OCI-LY1 (cell line): Measurements from ENCODE around the gene AATK.

Source experiments
- H2AFZ ChIP-seq: fragments of 200-600 bp; sonication (generic), shearing (Covaris generic); 2 replicates; pipeline ENCODE4 v1.6.0; 2014; ENCODE audit warnings: antibody characterized with exemption, mild to moderate bottlenecking, low read length
- H3F3A ChIP-seq: fragments of 200-600 bp; sonication (generic), shearing (Covaris generic); 2 replicates; pipeline ENCODE4 v1.6.0; 2014; ENCODE audit warnings: mild to moderate bottlenecking, antibody characterized with exemption, low read length, moderate library complexity; ENCODE audit not compliant: insufficient read depth
- H3K27ac ChIP-seq: fragments of 200-600 bp; sonication (generic); 2 replicates; pipeline ENCODE4 v1.5.1; 2014; ENCODE audit warnings: low read length, mixed run types, mild to moderate bottlenecking, low read depth; ENCODE audit not compliant: poor library complexity, severe bottlenecking
- H3K27me3 ChIP-seq: fragments of 200-600 bp; sonication (generic); 2 replicates; pipeline ENCODE4 v1.6.0; 2014; ENCODE audit warnings: antibody characterized with exemption, mild to moderate bottlenecking, low read length, moderate library complexity; ENCODE audit not compliant: insufficient read depth
- H3K36me3 ChIP-seq: fragments of 200-600 bp; sonication (generic); 2 replicates; pipeline ENCODE4 v1.6.1; 2014; ENCODE audit warnings: mild to moderate bottlenecking, antibody characterized with exemption, low read length, moderate library complexity, mixed read lengths; ENCODE audit not compliant: insufficient read depth
- H3K4me1 ChIP-seq: fragments of 200-600 bp; sonication (generic); 2 replicates; pipeline ENCODE4 v1.5.1; 2014; ENCODE audit warnings: mild to moderate bottlenecking, low read length, moderate library complexity; ENCODE audit not compliant: insufficient read depth, severe bottlenecking
- H3K4me2 ChIP-seq: fragments of 200-600 bp; sonication (generic), shearing (Covaris generic); 2 replicates; pipeline ENCODE4 v1.6.1; 2014; ENCODE audit warnings: low read length
- H3K4me3 ChIP-seq: fragments of 200-600 bp; sonication (generic); 2 replicates; pipeline ENCODE4 v1.5.1; 2014; ENCODE audit warnings: low read length, low read depth, mild to moderate bottlenecking, mixed read lengths; ENCODE audit not compliant: poor library complexity, severe bottlenecking
- H3K79me2 ChIP-seq: fragments of 200-600 bp; shearing (Covaris generic); 2 replicates; pipeline ENCODE4 v1.6.1; 2016; ENCODE audit warnings: mixed run types, low read length, mixed read lengths; ENCODE audit not compliant: insufficient read depth
- H3K9ac ChIP-seq: fragments of 200-600 bp; sonication (generic), shearing (Covaris generic); 2 replicates; pipeline ENCODE4 v1.6.1; 2014; ENCODE audit warnings: mild to moderate bottlenecking, low read length, mixed read lengths
- H3K9me2 ChIP-seq: fragments of 200-600 bp; sonication (generic), shearing (Covaris generic); 2 replicates; pipeline ENCODE4 v1.6.1; 2014; ENCODE audit warnings: low read depth, mild to moderate bottlenecking, low read length, mixed read lengths
- H3K9me3 ChIP-seq: fragments of 200-600 bp; shearing (Covaris generic); 2 replicates; pipeline ENCODE4 v1.6.1; 2014; ENCODE audit warnings: low read length, mixed read lengths
- H4K20me1 ChIP-seq: fragments of 200-600 bp; sonication (generic), shearing (Covaris generic); 2 replicates; pipeline ENCODE4 v1.6.0; 2016; ENCODE audit warnings: mild to moderate bottlenecking, low read length; ENCODE audit not compliant: insufficient read depth
- CTCF ChIP-seq: fragments of 200-600 bp; sonication (generic), shearing (Covaris generic); IDR thresholded peaks from 2 replicates; pipeline ENCODE4 v1.5.1; 2017; ENCODE audit warnings: mild to moderate bottlenecking, antibody characterized with exemption, low read length, moderate library complexity, mixed read lengths
- EZH2 ChIP-seq: fragments of 200-600 bp; sonication (generic), shearing (Covaris generic); IDR thresholded peaks from 2 replicates; pipeline ENCODE4 v1.8.0; 2017; ENCODE audit warnings: borderline replicate concordance, mixed run types, mild to moderate bottlenecking, antibody characterized with exemption, low read length, moderate library complexity, mixed read lengths

Gene AATK

DNA sequence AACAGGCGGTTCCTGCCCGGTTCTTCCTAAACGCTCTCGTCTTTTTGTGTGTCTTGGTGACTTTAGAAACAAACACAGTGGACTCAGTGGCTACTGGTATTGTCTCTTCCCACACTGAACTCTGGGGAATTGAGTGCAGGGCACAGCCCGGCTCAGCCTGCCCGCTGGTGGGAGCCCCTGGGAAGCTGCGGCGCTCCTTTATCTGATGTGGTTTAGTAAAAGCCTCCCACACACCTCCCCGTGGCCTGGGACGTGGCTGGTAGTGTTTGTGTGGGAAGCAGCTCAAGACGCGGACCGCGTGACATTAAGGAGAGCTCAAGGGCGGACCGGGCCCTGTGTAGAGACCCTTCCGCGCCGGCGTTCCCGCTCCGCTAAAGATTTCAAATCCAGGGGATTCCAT, 56.1 kb downstream of the AATK start:
- TF ChIP-seq EZH2 (no peak), CTCF (no peak)
- Histone ChIP-seq H3K36me3 (no peaks in the 10 kb centered on the region), H4K20me1 (no peaks in the 10 kb centered on the region), H3K9me2 (no peaks in the 10 kb centered on the region), H3K4me2 (no peak overlapping the region), H3K4me1 (no peaks in the 10 kb centered on the region), H3K4me3 (no peak overlapping the region), H3K27ac (no peak overlapping the region), H3K9me3 (no peaks in the 10 kb centered on the region), H3K9ac (no peak overlapping the region), H3K27me3 (peaks cover 5% of the 10 kb centered on the region), H3K79me2 (no peaks in the 10 kb centered on the region), H2AFZ (no peak overlapping the region), H3F3A (no peaks in the 10 kb centered on the region)

DNA sequence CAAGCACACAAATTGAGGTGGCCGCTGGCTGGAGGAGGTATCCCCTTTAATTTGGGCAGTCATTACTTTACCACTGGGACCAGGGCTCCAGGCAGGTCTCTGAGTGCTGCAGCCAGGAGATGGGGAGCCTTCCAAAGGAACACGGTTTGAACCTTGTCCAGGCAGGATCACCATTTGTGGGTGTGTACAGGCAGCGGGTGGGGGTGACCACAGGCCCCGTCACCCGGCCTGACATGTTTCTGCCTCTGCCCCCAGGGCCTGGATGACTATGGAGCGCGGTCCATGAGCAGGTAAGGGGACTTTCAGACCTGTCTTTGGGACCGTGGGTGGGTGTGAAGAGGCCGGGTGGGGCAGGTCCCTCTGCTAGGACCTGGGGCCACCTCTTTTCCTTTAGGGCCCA, 57.8 kb downstream of the AATK start:
- no peaks in the 10 kb centered on the region for H3K79me2 ChIP-seq
- H3K36me3 ChIP-seq = no peaks in the 10 kb centered on the region
- no peak overlapping the region for H3K4me3 ChIP-seq
- no peak overlapping the region for H3K9ac ChIP-seq
- no peaks in the 10 kb centered on the region for H3K9me3 ChIP-seq
- H3K27me3 ChIP-seq = peaks cover 11% of the 10 kb centered on the region
- no peaks in the 10 kb centered on the region for H4K20me1 ChIP-seq
- H3K4me2 ChIP-seq = no peak overlapping the region
- H3F3A ChIP-seq = no peaks in the 10 kb centered on the region
- H3K9me2 ChIP-seq = no peaks in the 10 kb centered on the region
- no peak overlapping the region for H3K27ac ChIP-seq
- TF ChIP-seq CTCF (no peak), EZH2 (no peak)
- H3K4me1 ChIP-seq = no peaks in the 10 kb centered on the region
- no peak overlapping the region for H2AFZ ChIP-seq

DNA sequence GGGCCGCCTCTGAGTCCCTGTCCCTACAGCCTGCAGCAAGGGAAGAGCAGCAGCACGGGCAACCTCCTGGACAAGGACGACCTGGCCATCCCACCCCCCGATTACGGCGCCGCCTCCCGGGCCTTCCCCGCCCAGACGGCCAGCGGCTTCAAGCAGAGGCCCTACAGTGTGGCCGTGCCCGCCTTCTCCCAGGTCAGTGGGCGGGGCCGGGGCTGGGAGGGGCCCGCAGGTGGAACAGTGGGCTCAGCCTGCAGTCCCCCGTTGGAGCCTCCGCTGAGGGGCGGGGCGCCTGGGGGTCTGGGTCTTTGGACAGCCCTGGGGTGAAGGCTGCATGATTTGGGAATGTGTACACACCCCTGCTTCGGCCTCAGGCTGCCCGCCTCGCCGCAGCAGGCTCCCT, 59.3 kb downstream of the AATK start:
- Histone ChIP-seq H3K4me1 (no peaks in the 10 kb centered on the region), H4K20me1 (no peaks in the 10 kb centered on the region), H3K79me2 (no peaks in the 10 kb centered on the region), H3K9me3 (no peaks in the 10 kb centered on the region), H3K27ac (no peak overlapping the region), H3K4me3 (no peak overlapping the region), H2AFZ (no peak overlapping the region), H3K9me2 (no peaks in the 10 kb centered on the region), H3F3A (no peaks in the 10 kb centered on the region), H3K4me2 (no peak overlapping the region), H3K36me3 (no peaks in the 10 kb centered on the region), H3K27me3 (peaks cover 11% of the 10 kb centered on the region), H3K9ac (no peak overlapping the region)
- TF ChIP-seq CTCF (no peak), EZH2 (no peak)
